ENCODE results near the gene PSMA5. TPM values are rescaled to one million over a fixed set of nuclear protein-coding genes. Genes with fewer than 3 reads are reported as not detected.
A peak's percentile ranks its signal among the peaks of the same experiment; 100 is the strongest.

The PSMA5 gene
- total and polyA plus RNA-seq, 7 experiments from 2014 or later = 38.3 to 203 (median 76.4) TPM

DNA sequence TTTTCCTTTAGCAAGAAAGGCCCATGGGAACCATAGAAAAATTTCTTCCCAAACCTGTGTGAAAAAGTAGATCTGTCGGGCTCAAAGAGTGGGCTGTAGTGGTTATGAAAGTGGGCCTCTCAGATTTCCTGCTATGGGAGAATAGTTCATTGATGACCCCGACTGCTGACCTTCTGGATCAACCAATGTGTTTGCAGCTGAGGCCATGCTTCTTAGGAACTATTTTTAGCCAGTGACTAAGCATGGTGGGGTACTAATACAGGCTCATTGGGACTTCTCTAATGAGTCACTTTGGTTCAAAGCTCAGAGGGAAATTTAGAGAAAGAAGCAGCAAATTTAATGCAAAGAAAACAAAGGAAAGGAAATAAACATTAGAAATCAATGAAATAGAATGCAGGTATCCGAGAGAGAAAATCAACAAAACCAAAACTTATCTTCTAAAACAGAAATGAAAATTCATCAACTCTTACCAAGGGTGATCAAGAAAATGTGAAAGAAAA, 12.6 kb upstream of the PSMA5 start:
- CTCF ChIA-PET = no interaction called here
- no peak overlapping the region for H3K27ac Mint-ChIP-seq
- H3K27me3 Mint-ChIP-seq = peaks cover 6 to 13% (median 6%) of the 10 kb centered on the region in 5 donors
- H3K4me1 ChIP-seq (ENCODE audit: control insufficient read depth in 2 of 2, insufficient read depth in 2 of 2, low read length in 2 of 2) = no peaks in the 10 kb centered on the region
- no peak overlapping the region for H3K27ac ChIP-seq (ENCODE audit: low read depth, low read length)
- no peak overlapping the region for H3K4me3 Mint-ChIP-seq
- peaks cover 0 to 5% of the 10 kb centered on the region in 2 donors for H3K27me3 ChIP-seq (ENCODE audit: control insufficient read depth in 2 of 2, insufficient read depth in 2 of 2, low read length in 2 of 2)
- ATAC-seq (no peak), DNase-seq (no peak)
- no peaks in the 10 kb centered on the region for H3K9me3 ChIP-seq (ENCODE audit: control insufficient read depth in 2 of 3, low read length in 3 of 3)
- no peak overlapping the region for H3K4me3 ChIP-seq (ENCODE audit: low read length)
- peaks cover 0 to 5% (median 0%) of the 10 kb centered on the region in 5 donors for H3K36me3 Mint-ChIP-seq
- no peaks in the 10 kb centered on the region for H3K4me1 Mint-ChIP-seq
- POLR2A ChIA-PET = no interaction called here
- H3K9me3 Mint-ChIP-seq = peaks cover 0 to 6% (median 0%) of the 10 kb centered on the region in 11 donors
- H3K36me3 ChIP-seq (ENCODE audit: control insufficient read depth in 2 of 3, insufficient read depth in 3 of 3, low read length in 3 of 3) = no peaks in the 10 kb centered on the region
- intact Hi-C loops (cut with micrococcal nuclease) = no loop called here

DNA sequence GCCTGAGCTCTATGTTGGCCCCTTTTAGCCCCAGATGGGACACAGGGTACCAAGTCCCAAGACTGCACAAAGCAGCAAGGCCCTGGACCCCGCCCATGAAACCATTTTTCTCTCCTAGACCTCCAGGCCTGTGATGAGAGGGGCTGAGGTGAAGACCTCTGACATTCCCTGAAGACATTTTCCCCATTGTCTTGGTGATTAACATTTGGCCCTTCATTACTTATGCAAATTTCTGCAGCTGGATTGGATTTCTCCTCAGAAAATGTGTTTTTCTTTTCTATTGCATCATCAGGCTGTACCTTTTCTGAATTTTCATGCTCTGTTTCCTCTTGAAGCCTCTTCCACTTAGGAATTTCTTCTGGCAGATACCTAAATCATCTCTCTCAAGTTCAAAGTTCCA, 8.2 kb upstream of the PSMA5 start:
- Histone ChIP-seq H3K27me3 (ENCODE audit: control insufficient read depth in 2 of 2, insufficient read depth in 2 of 2, low read length in 2 of 2) (no peaks in the 10 kb centered on the region), H3K27ac (ENCODE audit: low read depth, low read length) (no peak overlapping the region), H3K4me1 (ENCODE audit: control insufficient read depth in 2 of 2, insufficient read depth in 2 of 2, low read length in 2 of 2) (no peaks in the 10 kb centered on the region), H3K36me3 (ENCODE audit: control insufficient read depth in 2 of 3, insufficient read depth in 3 of 3, low read length in 3 of 3) (no peaks in the 10 kb centered on the region), H3K4me3 (ENCODE audit: low read length) (no peak overlapping the region), H3K9me3 (ENCODE audit: control insufficient read depth in 2 of 3, low read length in 3 of 3) (no peaks in the 10 kb centered on the region)
- CTCF ChIA-PET = no interaction called here
- POLR2A ChIA-PET = no interaction called here
- ATAC-seq (no peak), DNase-seq (no peak)
- Mint-ChIP-seq H3K36me3 (peaks cover 0 to 5% (median 0%) of the 10 kb centered on the region in 5 donors), H3K4me3 (no peak overlapping the region), H3K27me3 (peaks cover 6 to 13% (median 7%) of the 10 kb centered on the region in 5 donors), H3K27ac (no peak overlapping the region), H3K4me1 (no peaks in the 10 kb centered on the region), H3K9me3 (peaks cover 0 to 6% (median 0%) of the 10 kb centered on the region in 11 donors)
- intact Hi-C loops (cut with micrococcal nuclease) = no loop called here

- intact Hi-C loops (cut with micrococcal nuclease) = no loop called here
- DNase-seq = no peak
- H3K4me1 ChIP-seq (ENCODE audit: control insufficient read depth in 2 of 2, insufficient read depth in 2 of 2, low read length in 2 of 2) = no peaks in the 10 kb centered on the region
- H3K27me3 ChIP-seq (ENCODE audit: control insufficient read depth in 2 of 2, insufficient read depth in 2 of 2, low read length in 2 of 2) = no peaks in the 10 kb centered on the region
- H3K27me3 Mint-ChIP-seq = peaks cover 6 to 13% (median 7%) of the 10 kb centered on the region in 5 donors
- no peak overlapping the region for H3K27ac ChIP-seq (ENCODE audit: low read depth, low read length)
- no peaks in the 10 kb centered on the region for H3K36me3 ChIP-seq (ENCODE audit: control insufficient read depth in 2 of 3, insufficient read depth in 3 of 3, low read length in 3 of 3)
- H3K27ac Mint-ChIP-seq = no peak overlapping the region
- ChIA-PET POLR2A (no interaction called here), CTCF (no interaction called here)
- ATAC-seq = no peak
- H3K4me1 Mint-ChIP-seq = no peaks in the 10 kb centered on the region
- no peaks in the 10 kb centered on the region for H3K9me3 ChIP-seq (ENCODE audit: control insufficient read depth in 2 of 3, low read length in 3 of 3)
- no peak overlapping the region for H3K4me3 ChIP-seq (ENCODE audit: low read length)
- H3K36me3 Mint-ChIP-seq = peaks cover 0 to 5% (median 1%) of the 10 kb centered on the region in 5 donors
- peaks cover 0 to 6% (median 0%) of the 10 kb centered on the region in 11 donors for H3K9me3 Mint-ChIP-seq
- H3K4me3 Mint-ChIP-seq = no peak overlapping the region
These were observed 7.1 kb upstream of the PSMA5 start for GRCh38 chr1:109433322-109433721.

DNA sequence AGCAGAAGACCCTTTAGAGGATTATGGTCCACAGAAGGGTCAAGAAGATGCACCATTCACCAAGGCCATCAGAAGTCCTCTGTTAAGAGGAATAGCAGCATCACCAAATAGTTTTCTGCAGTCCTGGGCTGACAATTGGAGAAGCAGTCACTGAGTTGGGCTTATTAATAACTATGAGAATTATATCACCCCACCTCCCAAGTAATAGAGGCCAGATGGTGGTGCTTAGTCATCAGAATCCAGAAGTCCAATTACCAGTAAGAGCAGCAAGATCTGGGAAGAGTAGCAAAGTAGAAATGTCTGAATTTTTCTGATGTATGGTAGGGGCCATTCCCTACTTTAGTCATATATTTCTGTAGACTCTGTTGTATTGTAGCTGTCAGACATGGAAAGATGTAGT, 6.1 kb upstream of the PSMA5 start:
- CTCF ChIA-PET = no interaction called here

GRCh38 chr1:109427171-109427467, 871 bp upstream of the PSMA5 start:
- Mint-ChIP-seq H3K27ac (peak overlapping the region; percentile 80 to 99 (median 98)), H3K4me1 (peaks cover 25 to 41% (median 30%) of the 10 kb centered on the region in 7 donors)
- POLR2A ChIA-PET = interaction anchor here (0.6 to 4.1 kb wide), 5 partner anchors 56 to 757 kb away, joined by 3 to 34 read pairs (median 3); partner anchors contain the start of genes ATXN7L2 and SARS1

More for the DNA sequence above, 6.1 kb upstream of the PSMA5 start:
- H3K27me3 ChIP-seq (ENCODE audit: control insufficient read depth in 2 of 2, insufficient read depth in 2 of 2, low read length in 2 of 2) = no peaks in the 10 kb centered on the region
- POLR2A ChIA-PET = no interaction called here
- DNase-seq (no peak), ATAC-seq (no peak)
- H3K9me3 Mint-ChIP-seq = peaks cover 0 to 6% (median 0%) of the 10 kb centered on the region in 11 donors
- peaks cover 1 to 4% (median 3%) of the 10 kb centered on the region in 7 donors for H3K4me1 Mint-ChIP-seq
- no peaks in the 10 kb centered on the region for H3K36me3 ChIP-seq (ENCODE audit: control insufficient read depth in 2 of 3, insufficient read depth in 3 of 3, low read length in 3 of 3)
- H3K4me3 Mint-ChIP-seq = no peak overlapping the region
- no peak overlapping the region for H3K27ac ChIP-seq (ENCODE audit: low read depth, low read length)
- H3K27me3 Mint-ChIP-seq = peaks cover 6 to 13% (median 7%) of the 10 kb centered on the region in 5 donors
- no peak overlapping the region for H3K4me3 ChIP-seq (ENCODE audit: low read length)
- H3K36me3 Mint-ChIP-seq = peaks cover 0 to 5% (median 1%) of the 10 kb centered on the region in 5 donors
- H3K4me1 ChIP-seq (ENCODE audit: control insufficient read depth in 2 of 2, insufficient read depth in 2 of 2, low read length in 2 of 2) = peaks cover 0 to under 1% of the 10 kb centered on the region in 2 donors
- intact Hi-C loops (cut with micrococcal nuclease) = no loop called here
- H3K27ac Mint-ChIP-seq = no peak overlapping the region
- no peaks in the 10 kb centered on the region for H3K9me3 ChIP-seq (ENCODE audit: control insufficient read depth in 2 of 3, low read length in 3 of 3)

GRCh38 chr1:109425391-109426280, 612 bp downstream of the PSMA5 start:
- peaks cover 0 to 20% (median 5%) of the 10 kb centered on the region in 5 donors for H3K36me3 Mint-ChIP-seq
- Histone ChIP-seq H3K27me3 (ENCODE audit: control insufficient read depth in 2 of 2, insufficient read depth in 2 of 2, low read length in 2 of 2) (no peaks in the 10 kb centered on the region), H3K4me1 (ENCODE audit: control insufficient read depth in 2 of 2, insufficient read depth in 2 of 2, low read length in 2 of 2) (peaks cover 29 to 31% of the 10 kb centered on the region in 2 donors), H3K27ac (ENCODE audit: low read depth, low read length) (peak overlapping the region; percentile 91), H3K9me3 (ENCODE audit: control insufficient read depth in 2 of 3, low read length in 3 of 3) (no peaks in the 10 kb centered on the region), H3K4me3 (ENCODE audit: low read length) (peak overlapping the region; percentile 77), H3K36me3 (ENCODE audit: control insufficient read depth in 2 of 3, insufficient read depth in 3 of 3, low read length in 3 of 3) (peaks cover 0 to 8% (median 8%) of the 10 kb centered on the region in 3 experiments)
- no peaks in the 10 kb centered on the region for H3K27me3 Mint-ChIP-seq
- peaks cover 31 to 46% (median 37%) of the 10 kb centered on the region in 7 donors for H3K4me1 Mint-ChIP-seq
- ATAC-seq (peak; percentile 54), DNase-seq (peak in 8 of 9 donors; percentile 39 to 77 (median 70))
- POLR2A ChIA-PET = interaction anchor here (0.5 to 4.1 kb wide), 13 partner anchors 57 to 764 kb away, joined by 3 to 34 read pairs (median 5); partner anchors contain the start of genes ATXN7L2, CYB561D1, GNAI3 and PSRC1
- H3K4me3 Mint-ChIP-seq = peak overlapping the region; percentile 95 to 99 (median 98)
- CTCF ChIA-PET = interaction anchor here (0.5 to 1.7 kb wide), 9 partner anchors 23 to 668 kb away, joined by 3 to 5 read pairs (median 4); partner anchors contain the start of gene CYB561D1
- intact Hi-C loops (cut with micrococcal nuclease) = loop anchor here (1.0 to 10.0 kb wide), 21 partner anchors 21 to 982 kb away; partner anchors contain the start of genes ATXN7L2 (in 2 of the 2), CLCC1 (in 2 of the 2), GNAI3 (in 2 of the 2) and PSRC1 (in 2 of the 2)
- H3K9me3 Mint-ChIP-seq = no peaks in the 10 kb centered on the region
- H3K27ac Mint-ChIP-seq = peak overlapping the region; percentile 80 to 99 (median 98)

More at GRCh38 chr1:109427171-109427467, 871 bp upstream of the PSMA5 start:
- H3K9me3 ChIP-seq (ENCODE audit: control insufficient read depth in 2 of 3, low read length in 3 of 3) = no peaks in the 10 kb centered on the region
- DNase-seq (peak in 1 of 9 donors; percentile 5), ATAC-seq (no peak)
- CTCF ChIA-PET = no interaction called here
- peaks cover 25 to 26% of the 10 kb centered on the region in 2 donors for H3K4me1 ChIP-seq (ENCODE audit: control insufficient read depth in 2 of 2, insufficient read depth in 2 of 2, low read length in 2 of 2)
- intact Hi-C loops (cut with micrococcal nuclease) = loop anchor here (2.0 to 10.0 kb wide), 7 partner anchors 40 to 980 kb away; partner anchors contain the start of genes CLCC1 (in 2 of the 2), SYPL2 (in 2 of the 2), LAMTOR5 (in 1 of the 2) and PRPF38B (in 1 of the 2)
- Mint-ChIP-seq H3K4me3 (peak overlapping the region; percentile 95 to 99 (median 98)), H3K9me3 (no peaks in the 10 kb centered on the region), H3K36me3 (peaks cover 0 to 16% (median 5%) of the 10 kb centered on the region in 5 donors), H3K27me3 (no peaks in the 10 kb centered on the region)
- H3K36me3 ChIP-seq (ENCODE audit: control insufficient read depth in 2 of 3, insufficient read depth in 3 of 3, low read length in 3 of 3) = no peaks in the 10 kb centered on the region
- H3K27me3 ChIP-seq (ENCODE audit: control insufficient read depth in 2 of 2, insufficient read depth in 2 of 2, low read length in 2 of 2) = no peaks in the 10 kb centered on the region
- H3K27ac ChIP-seq (ENCODE audit: low read depth, low read length) = peak overlapping the region; percentile 91
- H3K4me3 ChIP-seq (ENCODE audit: low read length) = peak overlapping the region; percentile 77

Data from naive thymus-derived CD4-positive, alpha-beta T cell (primary cell).